K562 (cell line): ENCODE data around the gene ASPHD2. TPM values are rescaled to one million over a fixed set of nuclear protein-coding genes. Genes with fewer than 3 reads are reported as not detected.

Experiments used
- ATAC-seq: fragments of 200-7000 bp; cut with Tn5 transposase; 3 replicates; pipeline ENCODE4 v1.9.1; 2020; ENCODE audit warnings: moderate library complexity
- BruUV-seq: library from RNA; stranded (reverse); fragments of 400-500 nt; replicated peaks from 2 replicates; lab custom pipeline; 2021; lab: Mats Ljungman, UMichigan
- CTCF ChIA-PET: fragments of 300-600 bp; formaldehyde crosslinking; extraction: SDS; loops from one replicate; lab custom pipeline; 2021; ENCODE audit warnings: low intra/inter-chr PET ratio; lab: Yijun Ruan, JAX
- POLR2A ChIA-PET: fragments of 300-600, 350-650 bp; sonication (Branson Sonifier 250); formaldehyde crosslinking; extraction: SDS; loops from one replicate; lab custom pipeline; 2021; ENCODE audit warnings: antibody characterized with exemption, inconsistent platforms; lab: Yijun Ruan, JAX
- DNase-seq, 4 experiments: peaks; one replicate each; pipeline versions ENCODE4 v3.0.0 to v3.0.0-alpha.2; 2011 to 2018; ENCODE audit warnings: low spot score in 3 of 4, mixed read lengths in 3 of 4; ENCODE audit errors: extremely low read depth in 1 of 4
- FAIRE-seq: peaks from 2 replicates; lab custom pipeline; 2011; peaks lifted over from hg19 to GRCh38; lab: Jason Lieb, UNC
- H2AFZ ChIP-seq: 2 replicates; pipeline ENCODE4 v1.6.0; 2011; ENCODE audit warnings: low read depth, low read length, control low read depth, inconsistent platforms
- H3K27ac ChIP-seq: fragments of 200-600 bp; 3 replicates; pipeline ENCODE4 v1.8.0; 2011; ENCODE audit warnings: low read depth, mild to moderate bottlenecking, control low read depth, inconsistent platforms, low read length, moderate library complexity, mixed read lengths; ENCODE audit errors: extremely low read depth
- H3K27me3 ChIP-seq, 2 experiments: fragments of 300-600 bp in 1 of 2; 2 replicates in 1 of 2; 3 replicates in 1 of 2; pipeline versions ENCODE4 v1.6.0 to v1.8.0; 2011; ENCODE audit warnings: inconsistent platforms in 2 of 2, low read length in 2 of 2, mild to moderate bottlenecking in 1 of 2, mixed read lengths in 1 of 2, moderate library complexity in 1 of 2; ENCODE audit not compliant: control insufficient read depth in 2 of 2, insufficient read depth in 2 of 2
- H3K36me3 ChIP-seq: fragments of 300-600 bp; 3 replicates; pipeline ENCODE4 v1.8.0; 2011; ENCODE audit warnings: mild to moderate bottlenecking, low read length, inconsistent platforms; ENCODE audit not compliant: control insufficient read depth, insufficient read depth
- H3K4me1 ChIP-seq, 2 experiments: fragments of 200-600 bp in 1 of 2; replicated peaks in 1 of 2; 2 replicates in 1 of 2; 3 replicates in 1 of 2; pipeline versions ENCODE4 v1.5.1 to v1.8.0; 2011; ENCODE audit warnings: inconsistent platforms in 2 of 2, low read length in 2 of 2, mild to moderate bottlenecking in 1 of 2, mixed read lengths in 1 of 2, moderate library complexity in 1 of 2; ENCODE audit not compliant: control insufficient read depth in 2 of 2, insufficient read depth in 2 of 2
- H3K4me2 ChIP-seq: 2 replicates; pipeline ENCODE4 v1.6.1; 2011; ENCODE audit warnings: low read length, control low read depth, inconsistent platforms, mixed read lengths; ENCODE audit not compliant: insufficient read depth
- H3K4me3 ChIP-seq: fragments of 200-600 bp; sonication (generic), shearing (Covaris generic); 2 replicates; pipeline ENCODE4 v1.5.1; 2016; ENCODE audit warnings: control low read depth, inconsistent platforms
- H3K79me2 ChIP-seq: fragments of 200-600 bp; 3 replicates; pipeline ENCODE4 v1.8.0; 2011; ENCODE audit warnings: low read length, inconsistent platforms; ENCODE audit not compliant: control insufficient read depth, insufficient read depth
- H3K9ac ChIP-seq, 2 experiments: 2 replicates each; pipeline versions ENCODE4 v1.6.0 to v1.6.1; 2011; ENCODE audit warnings: low read depth in 2 of 2, low read length in 2 of 2, control low read depth in 1 of 2, inconsistent platforms in 1 of 2, mild to moderate bottlenecking in 1 of 2, mixed read lengths in 1 of 2; ENCODE audit not compliant: insufficient read depth in 1 of 2
- H3K9me1 ChIP-seq: one replicate; pipeline ENCODE4 v1.6.0; 2011; ENCODE audit warnings: inconsistent platforms, mild to moderate bottlenecking, low read length, moderate library complexity; ENCODE audit not compliant: control insufficient read depth, insufficient read depth
- H3K9me3 ChIP-seq: replicated peaks from 2 replicates; pipeline ENCODE4 v1.5.1; 2011; ENCODE audit warnings: low read depth, low read length, inconsistent platforms; ENCODE audit not compliant: control insufficient read depth, insufficient read depth
- H4K20me1 ChIP-seq: replicated peaks from 2 replicates; pipeline ENCODE4 v1.6.1; 2011; ENCODE audit warnings: low read length, inconsistent platforms, mixed read lengths; ENCODE audit not compliant: control insufficient read depth, insufficient read depth
- C11orf30 ChIP-seq: fragments of 450-650 bp; IDR thresholded peaks from 2 replicates; pipeline ENCODE4 v1.6.1; 2016; ENCODE audit warnings: low read depth, mild to moderate bottlenecking
- ELF4 ChIP-seq: fragments of 450-650 bp; formaldehyde crosslinking; IDR thresholded peaks from 2 replicates; pipeline ENCODE4 v1.4.0; 2022; ENCODE audit warnings: missing genetic modification characterization
- FOXJ2 ChIP-seq: fragments of 200-800 bp; sonication (Bioruptor generic); IDR thresholded peaks from 2 replicates; pipeline ENCODE4 v1.6.1; 2016; ENCODE audit warnings: missing genetic modification characterization, missing compliant biosample characterization
- FOXO4 ChIP-seq: fragments of 450-650 bp; formaldehyde crosslinking; IDR thresholded peaks from 2 replicates; pipeline ENCODE4 v1.4.0; 2020; ENCODE audit warnings: mild to moderate bottlenecking, moderate library complexity
- GMEB1 ChIP-seq: fragments of 250-450 bp; sonication (Bioruptor Pico); IDR thresholded peaks from 2 replicates; pipeline ENCODE4 v1.4.0; 2020; ENCODE audit warnings: mild to moderate bottlenecking
- JUNB ChIP-seq: fragments of 450-650 bp; formaldehyde crosslinking; conservative IDR thresholded peaks from 2 replicates; pipeline ENCODE4 v1.4.0; 2020; ENCODE audit warnings: mild to moderate bottlenecking
- MNT ChIP-seq, 2 experiments: fragments of 450-650 bp; conservative IDR thresholded peaks; 2 replicates each; pipeline ENCODE4 v1.6.1; 2017; ENCODE audit warnings: mild to moderate bottlenecking in 2 of 2, moderate library complexity in 2 of 2
- NFE2 ChIP-seq: IDR thresholded peaks from 2 replicates; pipeline ENCODE4 v1.6.1; 2014; ENCODE audit warnings: antibody characterized with exemption, low read depth
- POLR3G ChIP-seq: IDR thresholded peaks from 2 replicates; pipeline ENCODE4 v1.6.1; 2011; ENCODE audit not compliant: insufficient read length, insufficient replicate concordance; ENCODE audit errors: extremely low read depth
- RCOR1 ChIP-seq, 2 experiments: IDR thresholded peaks; 2 replicates each; pipeline ENCODE4 v1.6.1; 2012; ENCODE audit warnings: low read depth in 2 of 2, low read length in 2 of 2, borderline replicate concordance in 1 of 2, improper control_type of control experiment in 1 of 2
- SOX6 ChIP-seq: fragments of 450-650 bp; IDR thresholded peaks from 2 replicates; pipeline ENCODE4 v1.6.1; 2014; ENCODE audit warnings: mild to moderate bottlenecking
- WHSC1 ChIP-seq: IDR thresholded peaks from one replicate; pipeline ENCODE4 v1.6.1; 2012; ENCODE audit warnings: low read length, control low read depth, inconsistent platforms
- ZBTB11 ChIP-seq, 3 experiments: fragments of 200-800 bp in 1 of 3; fragments of 250-450 bp in 1 of 3; fragments of 450-650 bp in 1 of 3; sonication (Bioruptor Pico) in 1 of 3; sonication (Bioruptor generic) in 1 of 3; formaldehyde crosslinking in 1 of 3; IDR thresholded peaks; 2 replicates each; pipeline versions ENCODE4 v1.6.1 to v1.8.0; 2016 to 2022; ENCODE audit warnings: mild to moderate bottlenecking in 2 of 3, missing genetic modification characterization in 2 of 3, missing compliant biosample characterization in 1 of 3, moderate library complexity in 1 of 3
- ZKSCAN8 ChIP-seq: fragments of 200-800 bp; sonication (Bioruptor generic); IDR thresholded peaks from 2 replicates; pipeline ENCODE4 v1.6.1; 2016; ENCODE audit warnings: missing genetic modification characterization, missing compliant biosample characterization
- ZNF696 ChIP-seq: fragments of 250-450 bp; sonication (Bioruptor Pico); conservative IDR thresholded peaks from 2 replicates; pipeline ENCODE4 v1.4.0; 2020; ENCODE audit warnings: mild to moderate bottlenecking, moderate library complexity
- WGBS: fragments of 100-300 bp; shearing (Covaris generic); methylation state at CpG from one replicate; pipeline ENCODE4 v1.1.6; 2016; ENCODE audit warnings: low coverage, mixed read lengths; ENCODE audit not compliant: insufficient coverage; ENCODE audit errors: missing lambda C conversion rate; 5-methylcytosine and 5-hydroxymethylcytosine counted together
- in situ Hi-C: fragments of 300-500 bp; cut with MboI; formaldehyde crosslinking; loops from 4 replicates; pipeline ENCODE4 v1.15.0; 2018; ENCODE audit warnings: inconsistent platforms, mixed read lengths
- intact Hi-C: fragments of 100-400 bp; cut with micrococcal nuclease; formaldehyde crosslinking; loops from 2 replicates; pipeline ENCODE4 v1.14.2; 2022
- polyA plus RNA-seq, 8 experiments: library from polyadenylated mRNA; depleted of rRNA in 4 of 8; stranded (reverse) in 5 of 8; unstranded in 3 of 8; fragments of >200 nt; fragmentation: Nextera tagmentation in 2 of 8; fragmentation: Illumina TruSeq in 1 of 8; extraction: Ambion mirVana in 2 of 8; extraction: Trizol in 1 of 8; gene quantifications; 2 replicates each; pipeline versions ENCODE4 v1.2.1 to v1.2.3, GENCODE V29; 2011 to 2014; ENCODE audit warnings: inconsistent platforms in 1 of 8, missing spikeins in 1 of 8
- total RNA-seq, 7 experiments: library from RNA; depleted of rRNA in 6 of 7; stranded (reverse); fragments of >200 nt in 6 of 7; fragmentation: Illumina TruSeq in 2 of 7; extraction: Trizol in 2 of 7; gene quantifications; 2 replicates each; pipeline versions ENCODE4 v1.2.1 to v1.2.3, GENCODE V29; 2011 to 2021; ENCODE audit warnings: low replicate concordance in 1 of 7

ASPHD2 gene
- total and polyA plus RNA-seq, 9 of the 15 experiments (the other 6 are each of a cell fraction or from before 2014, with no cell fraction given): 0.18 to 0.64 (median 0.36) TPM

GRCh38 chr22:26466196-26466595, 37.1 kb downstream of the ASPHD2 start:
- intact Hi-C loops (no loop called here), in situ Hi-C loops (no loop called here)
- Histone ChIP-seq H3K36me3 (peaks cover 92% of the 10 kb centered on the region; the same call in 2 of the 3 replicates), H3K4me2 (no peak overlapping the region), H4K20me1 (no peaks in the 10 kb centered on the region; the same call in 1 of the 2 replicates), H3K79me2 (no peaks in the 10 kb centered on the region), H3K9ac (no peak overlapping the region), H3K9me1 (no peaks in the 10 kb centered on the region), H2AFZ (no peak overlapping the region), H3K4me3 (no peak overlapping the region), H3K9me3 (no peaks in the 10 kb centered on the region), H3K27me3 (no peaks in the 10 kb centered on the region), H3K4me1 (peaks cover 0 to 2% of the 10 kb centered on the region in 2 experiments; a peak in 2 of 5 replicates), H3K27ac (no peak overlapping the region)
- ChIA-PET CTCF (no interaction called here), POLR2A (interaction anchor here (1.6 to 2.0 kb wide), 2 partner anchors 16 to 64 kb away, joined by 7 to 8 read pairs; no protein-coding TSS in a partner anchor)
- no TSS peak for BruUV-seq
- ATAC-seq: no peak
- FAIRE-seq: no peak
- DNase-seq: no peak
- WGBS: 84% methylated on average over 5 of the region's 5 CpGs
- TF ChIP-seq RCOR1 (IDR thresholded peaks at IDR 0.05; ENCODE audit: borderline replicate concordance in 1 of 2, low read depth in 2 of 2, low read length in 2 of 2) (no peak), WHSC1 (no peak), ZBTB11 (CRISPR knock-in tag; IDR thresholded peaks at IDR 0.05) (no peak), MNT (conservative IDR thresholded peaks at IDR 0.05) (no peak), JUNB (no peak), ZKSCAN8 (CRISPR knock-in tag) (no peak), ZNF696 (no peak), SOX6 (no peak), FOXJ2 (tag) (no peak), NFE2 (no peak), FOXO4 (CRISPR knock-in tag) (no peak), ELF4 (CRISPR knock-in tag) (no peak), GMEB1 (no peak), C11orf30 (no peak), POLR3G (no peak)
